NB4 (cell line): ENCODE data around the gene GIMAP7.

ENCODE experiments used
- POLR2A ChIP-seq: IDR thresholded peaks from 2 replicates; pipeline ENCODE4 v1.6.1; 2011; ENCODE audit warnings: mild to moderate bottlenecking; ENCODE audit not compliant: insufficient read length; ENCODE audit errors: extremely low read depth
- TF ChIP-seq, protein P1 (sequence below): IDR thresholded peaks from one replicate; pipeline ENCODE4 v1.5.1; 2012; ENCODE audit warnings: low read depth, low read length

- no peak for TF ChIP-seq POLR2A
- TF ChIP-seq, protein P1, sequence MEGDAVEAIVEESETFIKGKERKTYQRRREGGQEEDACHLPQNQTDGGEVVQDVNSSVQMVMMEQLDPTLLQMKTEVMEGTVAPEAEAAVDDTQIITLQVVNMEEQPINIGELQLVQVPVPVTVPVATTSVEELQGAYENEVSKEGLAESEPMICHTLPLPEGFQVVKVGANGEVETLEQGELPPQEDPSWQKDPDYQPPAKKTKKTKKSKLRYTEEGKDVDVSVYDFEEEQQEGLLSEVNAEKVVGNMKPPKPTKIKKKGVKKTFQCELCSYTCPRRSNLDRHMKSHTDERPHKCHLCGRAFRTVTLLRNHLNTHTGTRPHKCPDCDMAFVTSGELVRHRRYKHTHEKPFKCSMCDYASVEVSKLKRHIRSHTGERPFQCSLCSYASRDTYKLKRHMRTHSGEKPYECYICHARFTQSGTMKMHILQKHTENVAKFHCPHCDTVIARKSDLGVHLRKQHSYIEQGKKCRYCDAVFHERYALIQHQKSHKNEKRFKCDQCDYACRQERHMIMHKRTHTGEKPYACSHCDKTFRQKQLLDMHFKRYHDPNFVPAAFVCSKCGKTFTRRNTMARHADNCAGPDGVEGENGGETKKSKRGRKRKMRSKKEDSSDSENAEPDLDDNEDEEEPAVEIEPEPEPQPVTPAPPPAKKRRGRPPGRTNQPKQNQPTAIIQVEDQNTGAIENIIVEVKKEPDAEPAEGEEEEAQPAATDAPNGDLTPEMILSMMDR: no peak
These were observed 49.9 kb downstream of the GIMAP7 start for GRCh38 chr7:150564566-150564965.
